A673 (cell line): ENCODE data around the gene KCTD18.

Experiments used
- CTCF ChIP-seq: fragments of 300-800, 200-600 bp; sonication (generic); conservative IDR thresholded peaks from 2 replicates; pipeline ENCODE4 v1.5.1; 2017; ENCODE audit warnings: low read depth, mild to moderate bottlenecking, antibody characterized with exemption, low read length, moderate library complexity, mixed read lengths
- EZH2 ChIP-seq: fragments of 200-600 bp; sonication (generic); IDR thresholded peaks from 2 replicates; pipeline ENCODE4 v1.6.1; 2017; ENCODE audit warnings: borderline replicate concordance, low read depth, mild to moderate bottlenecking, mixed read lengths, antibody characterized with exemption, low read length; ENCODE audit not compliant: poor library complexity, severe bottlenecking

- no peak for TF ChIP-seq CTCF
- TF ChIP-seq EZH2, result no peak
Measured at GRCh38 chr2:200523604-200524003, 13.7 kb upstream of the KCTD18 start.
